Activated T-cell treated with anti-CD3 and anti-CD28 coated beads for 4 hours (primary cell): Measurements from ENCODE around the gene MEMO1.
"Not testable (repeated sequence)": the region's sequence is repeated elsewhere in the genome, so short reads cannot be mapped to it uniquely, and the experiment has no call there.

Experiments used
- DNase-seq: peaks from one replicate; pipeline ENCODE4 v3.0.0-alpha.2; 2020

The MEMO1 gene

GRCh38 chr2:31900156-31900555, 110.7 kb downstream of the MEMO1 start:
- not testable (repeated sequence) for DNase-seq

DNA sequence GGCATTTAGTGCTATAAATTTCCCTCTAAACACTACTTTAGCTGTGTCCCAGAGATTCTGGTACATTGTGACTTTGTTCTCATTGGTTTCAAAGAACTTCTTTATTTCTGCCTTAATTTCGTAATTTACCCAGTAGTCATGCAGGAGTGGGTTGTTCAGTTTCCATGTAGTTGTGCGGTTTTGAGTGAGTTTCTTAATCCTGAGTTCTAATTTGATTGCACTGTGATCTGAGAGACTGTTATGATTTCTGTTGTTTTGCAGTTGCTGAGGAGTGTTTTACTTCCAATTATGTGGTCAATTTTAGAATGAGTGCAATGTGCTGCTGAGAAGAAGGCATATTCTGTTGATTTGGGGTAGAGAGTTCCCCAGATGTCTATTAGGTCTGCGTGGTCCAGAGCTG, 112.5 kb downstream of the MEMO1 start:
- DNase-seq, result not testable (repeated sequence)

DNA sequence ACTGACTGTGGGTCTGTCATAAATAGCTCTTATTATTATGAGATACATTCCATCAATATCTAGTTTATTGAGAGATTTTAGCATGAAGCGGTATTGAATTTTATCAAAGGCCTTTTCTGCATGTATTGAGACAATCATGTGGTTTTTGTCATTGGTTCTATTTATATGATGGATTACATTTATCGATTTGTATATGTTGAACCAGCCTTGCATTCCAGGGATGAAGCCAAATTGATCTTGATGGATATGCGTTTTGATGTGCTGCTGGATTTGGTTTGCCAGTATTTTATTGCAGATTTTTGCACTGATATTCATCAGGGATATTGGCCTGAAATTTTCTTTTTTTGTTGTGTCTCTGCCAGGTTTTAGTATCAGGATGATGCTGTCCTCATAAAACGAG, 113.5 kb downstream of the MEMO1 start:
- not testable (repeated sequence) for DNase-seq

DNA sequence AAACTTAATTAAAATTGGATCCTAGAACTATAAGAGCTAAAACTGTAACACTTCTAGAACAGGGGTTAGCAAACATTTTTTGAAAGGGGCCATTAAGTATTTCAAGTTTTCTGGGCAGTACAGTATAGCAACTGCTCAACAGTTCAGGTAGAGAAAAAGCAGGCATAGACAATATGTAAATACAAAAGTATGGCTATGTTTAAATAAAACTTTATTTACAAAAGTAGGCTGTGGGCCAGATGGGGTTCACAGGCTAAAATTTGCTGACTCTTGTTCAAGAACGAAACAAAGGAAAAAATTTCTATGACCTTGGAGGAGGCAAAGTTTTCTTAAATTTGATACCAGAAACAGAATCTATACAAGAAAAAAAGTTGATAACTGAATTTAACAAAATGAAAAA, 114.5 kb downstream of the MEMO1 start:
- DNase-seq, result no peak

DNA sequence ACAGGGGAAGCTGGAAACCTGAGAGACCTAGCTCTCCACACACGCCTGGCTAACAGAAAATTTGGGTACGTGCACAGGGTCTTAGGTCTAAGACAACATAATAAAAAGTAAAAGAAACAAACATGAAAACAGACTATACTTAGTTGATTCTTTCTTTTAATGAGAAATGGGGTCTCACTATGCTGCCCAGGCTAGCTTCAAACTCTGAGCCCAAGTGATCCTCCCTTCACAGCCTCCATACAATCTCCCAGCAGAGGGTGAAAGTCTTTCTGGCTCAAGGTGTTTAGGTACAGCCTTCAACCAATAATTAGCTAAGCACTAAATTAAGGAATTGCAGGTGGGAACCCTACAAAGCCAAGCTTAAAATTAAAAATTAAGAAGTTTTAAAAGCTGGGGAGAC, 116.2 kb downstream of the MEMO1 start:
- DNase-seq, result no peak

GRCh38 chr2:31893094-31893493, 117.7 kb downstream of the MEMO1 start:
- no peak for DNase-seq

- no peak for DNase-seq
These were observed 121.8 kb downstream of the MEMO1 start for GRCh38 chr2:31889044-31889443.

DNA sequence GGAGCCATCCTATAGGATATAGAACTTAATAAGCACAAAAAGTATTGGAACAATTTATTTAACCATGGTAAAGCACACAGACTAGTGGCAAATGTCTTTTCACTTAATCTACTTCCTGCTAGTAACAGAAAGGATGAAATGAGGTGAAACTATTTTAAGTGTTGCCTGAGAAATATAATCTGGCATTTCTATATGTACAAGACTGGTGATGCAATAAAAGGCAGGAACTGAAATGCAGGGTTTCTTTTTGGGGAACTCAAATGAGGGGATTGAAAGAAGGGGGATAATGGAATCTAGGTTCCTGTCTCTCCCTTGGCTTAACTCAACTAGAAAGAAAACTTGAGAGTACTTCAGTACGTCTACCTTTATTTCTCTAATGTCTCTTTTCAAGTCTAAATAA, 122.3 kb downstream of the MEMO1 start:
- no peak for DNase-seq

- DNase-seq, result no peak
These were observed 124.1 kb downstream of the MEMO1 start for GRCh38 chr2:31886700-31887099.

GRCh38 chr2:31877008-31877407, 133.8 kb downstream of the MEMO1 start:
- DNase-seq, result no peak

GRCh38 chr2:31874071-31874470, 136.7 kb downstream of the MEMO1 start:
- no peak for DNase-seq

DNA sequence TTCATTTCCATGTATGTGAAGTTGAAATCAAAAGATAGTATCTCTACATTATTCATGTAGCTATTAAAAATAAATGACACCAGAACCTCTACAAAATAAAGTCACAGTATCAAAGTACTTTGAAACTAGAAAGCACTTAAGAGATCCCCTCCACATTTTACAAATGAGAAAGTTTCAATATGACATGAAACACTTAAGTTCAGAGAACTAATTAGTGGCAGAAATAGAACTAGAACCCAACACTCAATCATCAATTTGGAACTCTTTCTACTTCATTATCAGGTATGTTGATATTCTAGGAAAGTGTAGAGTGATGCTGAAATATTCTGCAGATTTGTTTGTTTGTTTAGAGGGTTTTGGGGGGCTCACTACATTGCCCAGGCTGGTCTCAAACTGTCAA, 145.6 kb downstream of the MEMO1 start:
- DNase-seq, result no peak

DNA sequence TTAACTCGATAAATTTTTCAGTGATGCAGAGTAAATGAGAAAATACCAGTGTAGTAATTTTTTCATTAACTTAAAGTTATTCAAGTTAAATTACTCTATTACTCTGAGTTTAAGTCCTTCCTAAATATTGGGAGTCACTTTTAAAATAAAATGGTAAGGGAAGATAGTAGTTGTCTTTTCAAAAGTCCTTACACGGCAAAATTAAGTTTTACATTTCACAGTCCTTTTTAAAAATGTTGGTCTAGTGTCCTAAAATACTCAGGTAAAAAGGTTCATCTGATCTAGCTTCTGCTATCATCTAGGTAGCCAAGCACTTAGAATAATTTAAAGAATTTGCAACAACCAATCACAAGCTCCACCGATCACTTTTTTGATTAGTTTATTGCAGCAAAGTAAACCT, 146.9 kb downstream of the MEMO1 start:
- no peak for DNase-seq

DNA sequence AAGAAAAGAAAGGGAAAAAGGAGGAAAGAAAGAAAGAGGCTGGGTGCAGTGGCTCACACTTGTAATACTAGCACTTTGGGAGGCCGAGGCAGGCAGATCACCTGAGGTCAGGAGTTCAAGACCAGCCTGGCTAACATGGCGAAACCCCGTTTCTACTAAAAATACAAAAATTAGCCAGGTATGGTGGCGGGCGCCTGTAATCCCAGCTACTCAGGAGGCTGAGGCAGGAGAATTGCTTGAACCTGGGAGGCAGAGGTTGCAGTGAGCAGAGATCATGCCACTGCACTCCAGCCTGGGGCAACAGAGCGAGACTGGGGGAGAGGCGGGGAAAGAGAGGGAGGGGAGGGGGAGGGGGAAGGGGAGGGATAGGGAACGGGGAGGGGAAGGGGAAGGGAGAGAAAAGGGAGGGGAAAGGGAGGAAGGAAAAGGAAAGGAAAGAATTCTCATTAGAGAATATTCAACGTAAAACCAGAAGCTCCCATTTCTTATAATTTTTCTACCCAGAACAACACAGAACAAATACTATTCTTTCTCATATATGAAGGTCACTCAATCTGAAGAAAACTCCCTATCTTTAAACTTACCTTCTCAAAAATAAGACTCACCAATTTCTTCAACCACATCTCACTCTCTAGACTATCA, 147.7 kb downstream of the MEMO1 start:
- not testable (repeated sequence) for DNase-seq

DNA sequence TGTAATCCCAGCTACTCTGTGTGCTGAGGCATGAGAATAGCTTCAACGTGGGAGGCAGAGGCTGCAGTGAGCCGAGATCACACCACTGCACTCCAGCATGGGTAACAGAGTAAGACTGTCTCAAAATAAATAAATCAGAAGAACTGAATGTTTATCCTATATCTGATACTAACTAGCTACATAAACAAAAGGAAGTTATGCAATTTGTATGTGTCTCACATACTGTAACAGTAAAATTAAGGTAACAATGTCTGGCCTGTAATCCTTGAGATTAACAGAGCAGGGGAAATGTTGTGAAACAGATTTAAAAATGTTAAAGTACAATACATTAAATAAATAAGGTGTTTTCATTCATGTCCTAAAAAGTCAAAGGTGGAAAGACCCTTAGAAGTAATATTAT, 150.8 kb downstream of the MEMO1 start:
- DNase-seq, result no peak

DNA sequence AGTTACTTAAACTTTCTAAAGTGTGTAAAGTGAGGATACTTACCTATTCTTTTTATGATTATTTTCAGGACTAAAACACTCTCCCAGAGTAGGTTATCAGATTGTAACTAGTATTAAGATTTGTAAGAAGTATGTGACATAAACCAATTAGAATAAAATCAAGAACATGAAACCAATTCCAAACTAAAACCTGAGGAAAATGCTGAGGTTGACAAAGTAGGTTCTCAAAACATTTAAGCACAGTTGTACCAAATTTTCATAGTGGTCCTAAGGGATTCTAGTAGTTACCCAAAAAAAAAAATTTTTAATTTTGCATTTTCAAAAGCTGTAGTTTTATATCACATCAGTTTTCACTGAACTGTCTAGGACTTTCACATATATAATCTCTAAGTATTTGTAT, 157.3 kb downstream of the MEMO1 start:
- DNase-seq, result no peak

DNA sequence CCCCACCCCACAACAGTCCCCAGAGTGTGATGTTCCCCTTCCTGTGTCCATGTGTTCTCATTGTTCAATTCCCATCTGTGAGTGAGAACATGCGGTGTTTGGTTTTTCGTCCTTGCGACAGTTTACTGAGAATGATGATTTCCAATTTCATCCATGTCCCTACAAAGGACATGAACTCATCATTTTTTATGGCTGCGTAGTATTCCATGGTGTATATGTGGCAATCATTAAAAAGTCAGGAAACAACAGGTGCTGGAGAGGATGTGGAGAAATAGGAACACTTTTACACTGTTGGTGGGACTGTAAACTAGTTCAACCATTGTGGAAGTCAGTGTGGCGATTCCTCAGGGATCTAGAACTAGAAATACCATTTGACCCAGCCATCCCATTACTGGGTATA, 168.7 kb downstream of the MEMO1 start:
- DNase-seq, result not testable (repeated sequence)

- no peak for DNase-seq
These were observed 175.4 kb downstream of the MEMO1 start for GRCh38 chr2:31835450-31835849.

DNA sequence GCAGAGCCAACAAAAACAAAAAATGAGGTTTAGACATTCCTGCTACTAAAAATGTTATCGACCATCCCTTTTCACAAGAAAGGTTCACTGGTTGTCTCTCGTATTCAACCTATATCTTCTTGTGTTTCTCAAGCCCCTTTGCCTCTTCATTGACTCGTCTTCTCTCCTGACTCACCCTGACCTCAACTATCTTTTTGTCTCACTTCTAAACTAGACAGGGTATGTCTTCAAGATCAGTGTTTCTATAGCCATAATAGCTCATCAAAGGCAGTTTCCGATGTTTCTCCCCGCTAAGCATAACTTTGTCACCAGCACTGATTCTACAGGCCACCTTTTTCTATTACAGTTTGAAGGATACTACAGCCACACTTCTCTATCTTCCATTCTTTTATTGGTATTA, 178.4 kb downstream of the MEMO1 start:
- DNase-seq, result no peak

DNA sequence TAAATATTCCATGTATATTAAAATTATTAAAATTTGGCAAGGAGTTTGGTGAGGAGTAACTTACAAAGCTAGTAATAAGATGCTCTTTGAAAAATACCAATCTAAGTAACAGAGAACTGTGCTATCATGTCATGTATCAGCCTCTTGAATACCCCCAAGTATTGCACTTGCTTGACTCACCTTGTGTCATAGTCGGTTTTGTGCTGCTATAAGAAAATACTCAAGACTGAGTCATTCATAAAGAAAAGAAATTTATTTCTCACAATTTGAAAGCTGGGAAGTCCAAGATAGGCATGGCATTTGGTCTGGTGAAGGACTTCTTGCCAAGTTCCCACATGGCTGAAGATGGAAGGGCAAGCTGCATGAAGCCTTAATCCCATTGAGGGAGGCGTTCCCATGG, 179.2 kb downstream of the MEMO1 start:
- DNase-seq, result no peak

GRCh38 chr2:31828891-31829290, 181.9 kb downstream of the MEMO1 start:
- no peak for DNase-seq

DNA sequence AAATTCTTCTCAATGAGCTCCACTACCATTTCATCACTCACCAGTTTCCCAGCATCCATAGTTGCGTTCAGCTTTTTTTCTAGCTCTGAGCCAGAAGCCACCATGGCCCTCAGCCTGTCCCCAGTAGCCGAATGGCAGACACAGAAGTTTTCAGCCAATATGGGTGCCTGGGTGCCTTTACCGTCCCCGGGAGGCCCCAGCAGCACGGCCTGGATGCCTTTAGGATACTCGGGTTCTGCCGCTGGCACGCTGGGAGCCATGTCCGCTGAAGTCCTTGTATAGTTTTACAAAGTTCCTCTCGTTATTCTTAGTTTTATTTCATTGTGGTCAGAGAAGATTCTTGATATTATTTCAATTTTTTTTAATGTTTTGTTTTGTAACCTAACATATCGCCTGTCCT, 187.2 kb downstream of the MEMO1 start:
- DNase-seq, result no peak

DNA sequence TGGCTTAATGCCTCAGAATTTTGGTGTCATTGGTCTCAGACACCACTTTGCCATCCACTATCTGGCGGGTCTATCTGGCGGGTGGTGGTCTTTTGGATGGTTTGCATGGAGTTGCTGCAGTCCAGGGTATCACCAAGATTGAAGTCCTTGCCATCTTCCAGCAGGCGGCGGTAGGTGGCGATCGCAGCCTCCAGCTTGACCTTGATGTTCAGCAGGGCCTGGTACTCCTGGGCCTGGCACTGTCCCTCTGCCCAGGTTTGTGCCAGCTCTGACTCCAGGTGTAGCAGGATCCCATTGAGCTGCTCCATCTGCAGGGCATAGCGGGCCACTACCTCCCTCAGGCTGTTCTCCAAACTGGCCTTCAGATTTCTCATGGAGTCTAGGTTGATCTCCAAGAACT, 188.2 kb downstream of the MEMO1 start:
- no peak for DNase-seq
